ENCODE data around the gene RORC. TPM values are rescaled to one million over a fixed set of nuclear protein-coding genes. Genes with fewer than 3 reads are reported as not detected.

RORC gene
- total and polyA plus RNA-seq, 7 donors = 0.27 to 18.0 (median 3.9) TPM; not detected in 1

- Histone ChIP-seq H3K4me3 (no peak overlapping the region), H3K36me3 (no peaks in the 10 kb centered on the region), H3K4me1 (no peaks in the 10 kb centered on the region), H3K27ac (no peak overlapping the region), H3K9me3 (no peaks in the 10 kb centered on the region), H3K27me3 (peaks cover 0 to 45% (median 0%) of the 10 kb centered on the region in 3 donors)
- intact Hi-C loops (cut with DNase I) = no loop called here
- TF ChIP-seq POLR2AphosphoS5 (IDR thresholded peaks at IDR 0.05) (no peak), POLR2A (IDR thresholded peaks at IDR 0.05) (no peak), CTCF (IDR thresholded peaks at IDR 0.05) (no peak), EP300 (IDR thresholded peaks at IDR 0.05) (no peak)
- no peak for DNase-seq
- WGBS, 2 donors = 95 to 97% methylated on average over 3 of the region's 3 CpGs
Measured at GRCh38 chr1:151803915-151804314, 27.7 kb downstream of the RORC start.

GRCh38 chr1:151803164-151803563 is 28.4 kb downstream of the RORC start:
- H3K4me1 ChIP-seq = no peaks in the 10 kb centered on the region
- TF ChIP-seq EP300 (IDR thresholded peaks at IDR 0.05) (no peak), CTCF (IDR thresholded peaks at IDR 0.05) (no peak), POLR2A (IDR thresholded peaks at IDR 0.05) (no peak), POLR2AphosphoS5 (IDR thresholded peaks at IDR 0.05) (no peak)
- H3K9me3 ChIP-seq = no peaks in the 10 kb centered on the region
- intact Hi-C loops (cut with DNase I) = no loop called here
- H3K27me3 ChIP-seq = peaks cover 0 to 45% (median 0%) of the 10 kb centered on the region in 3 donors
- H3K36me3 ChIP-seq = no peaks in the 10 kb centered on the region
- no peak overlapping the region for H3K4me3 ChIP-seq
- H3K27ac ChIP-seq = no peak overlapping the region
- DNase-seq = peak; percentile 25

GRCh38 chr1:151802372-151802771 is 29.2 kb downstream of the RORC start:
- Histone ChIP-seq H3K9me3 (no peaks in the 10 kb centered on the region), H3K27me3 (peaks cover 0 to 45% (median 0%) of the 10 kb centered on the region in 3 donors), H3K4me1 (no peaks in the 10 kb centered on the region), H3K4me3 (no peak overlapping the region), H3K27ac (no peak overlapping the region), H3K36me3 (no peaks in the 10 kb centered on the region)
- peak; percentile 56 for DNase-seq
- TF ChIP-seq CTCF (IDR thresholded peaks at IDR 0.05) = no peak
- TF ChIP-seq POLR2A (IDR thresholded peaks at IDR 0.05) = no peak
- no peak for TF ChIP-seq POLR2AphosphoS5 (IDR thresholded peaks at IDR 0.05)
- TF ChIP-seq EP300 (IDR thresholded peaks at IDR 0.05) = no peak
- intact Hi-C loops (cut with DNase I) = no loop called here
- 92 to 95% methylated on average over 5 of the region's 5 CpGs for WGBS, 2 donors

GRCh38 chr1:151801846-151802245 is 29.8 kb downstream of the RORC start:
- peak; percentile 54 for DNase-seq
- Histone ChIP-seq H3K27ac (no peak overlapping the region), H3K9me3 (no peaks in the 10 kb centered on the region), H3K36me3 (no peaks in the 10 kb centered on the region), H3K4me1 (no peaks in the 10 kb centered on the region), H3K27me3 (peaks cover 0 to 45% (median 0%) of the 10 kb centered on the region in 3 donors), H3K4me3 (no peak overlapping the region)
- no peak for TF ChIP-seq EP300 (IDR thresholded peaks at IDR 0.05)
- no peak for TF ChIP-seq POLR2AphosphoS5 (IDR thresholded peaks at IDR 0.05)
- no peak for TF ChIP-seq CTCF (IDR thresholded peaks at IDR 0.05)
- TF ChIP-seq POLR2A (IDR thresholded peaks at IDR 0.05) = no peak
- intact Hi-C loops (cut with DNase I) = no loop called here
- WGBS, 2 donors = 89 to 91% methylated on average over 7 of the region's 7 CpGs

GRCh38 chr1:151801310-151801820 is 30.2 kb downstream of the RORC start:
- no peaks in the 10 kb centered on the region for H3K36me3 ChIP-seq
- peak; percentile 51 for DNase-seq

More at GRCh38 chr1:151801310-151801820, 30.2 kb downstream of the RORC start:
- WGBS, 2 donors = 95% methylated on average over 12 of the region's 12 CpGs
- Histone ChIP-seq H3K4me3 (no peak overlapping the region), H3K27ac (no peak overlapping the region), H3K27me3 (peaks cover 0 to 41% (median 0%) of the 10 kb centered on the region in 3 donors), H3K9me3 (no peaks in the 10 kb centered on the region), H3K4me1 (no peaks in the 10 kb centered on the region)
- intact Hi-C loops (cut with DNase I) = no loop called here
- TF ChIP-seq POLR2A (IDR thresholded peaks at IDR 0.05) (no peak), EP300 (IDR thresholded peaks at IDR 0.05) (no peak), CTCF (IDR thresholded peaks at IDR 0.05) (no peak), POLR2AphosphoS5 (IDR thresholded peaks at IDR 0.05) (no peak)

Measured in sigmoid colon (tissue), 7 donors.